Endothelial cell of umbilical vein (primary cell): Measurements from ENCODE around the gene MBD6. TPM values are rescaled to one million over a fixed set of nuclear protein-coding genes. Genes with fewer than 3 reads are reported as not detected.

Source experiments
- BruUV-seq: library from RNA; stranded (reverse); fragments of 400-500 nt; replicated peaks from 2 replicates; lab custom pipeline; 2021; lab: Mats Ljungman, UMichigan
- CTCF ChIA-PET: fragments of 300-600, 350-600 bp; sonication (Branson Sonifier 250); formaldehyde crosslinking; loops from one replicate; lab custom pipeline; 2021; ENCODE audit warnings: antibody characterized with exemption, inconsistent platforms; lab: Charles Lee
- POLR2A ChIA-PET: fragments of 300-600, 350-600 bp; sonication (Branson Sonifier 250); formaldehyde crosslinking; loops from one replicate; lab custom pipeline; 2021; ENCODE audit warnings: antibody characterized with exemption, inconsistent platforms; lab: Charles Lee
- DNase-seq: peaks from one replicate; pipeline ENCODE4 v3.0.0-alpha.2; 2011; ENCODE audit warnings: low read depth, low spot score
- FAIRE-seq: peaks from 2 replicates; lab custom pipeline; 2011; peaks lifted over from hg19 to GRCh38; lab: Jason Lieb, UNC
- H2AFZ ChIP-seq: 2 replicates; pipeline ENCODE4 v1.6.0; 2012; ENCODE audit warnings: low read depth, low read length, control low read depth, inconsistent platforms
- H3K27ac ChIP-seq: 2 replicates; pipeline ENCODE4 v1.5.1; 2011; ENCODE audit warnings: low read depth, mild to moderate bottlenecking, control low read depth, low read length, moderate library complexity; ENCODE audit not compliant: insufficient read depth
- H3K27me3 ChIP-seq, 2 experiments: 2 replicates each; pipeline versions ENCODE4 v1.6.0 to v1.6.1; 2011; ENCODE audit warnings: low read length in 2 of 2, mixed read lengths in 1 of 2; ENCODE audit not compliant: control insufficient read depth in 2 of 2, insufficient read depth in 2 of 2
- H3K36me3 ChIP-seq, 2 experiments: 2 replicates in 1 of 2; 3 replicates in 1 of 2; pipeline ENCODE4 v1.5.1; 2011; ENCODE audit warnings: low read length in 2 of 2, mild to moderate bottlenecking in 1 of 2, moderate library complexity in 1 of 2; ENCODE audit not compliant: control insufficient read depth in 2 of 2, insufficient read depth in 2 of 2; ENCODE audit errors: extremely low read depth in 1 of 2
- H3K4me1 ChIP-seq: 3 replicates; pipeline ENCODE4 v1.5.1; 2011; ENCODE audit warnings: mild to moderate bottlenecking, low read length; ENCODE audit not compliant: control insufficient read depth, insufficient read depth; ENCODE audit errors: extremely low read depth
- H3K4me2 ChIP-seq: 2 replicates; pipeline ENCODE4 v1.6.1; 2011; ENCODE audit warnings: low read length, control low read depth, mixed read lengths; ENCODE audit not compliant: insufficient read depth
- H3K4me3 ChIP-seq, 3 experiments: fragments of 200-600 bp in 1 of 3; sonication (generic), shearing (Covaris generic) in 1 of 3; replicated peaks in 1 of 3; 2 replicates each; pipeline ENCODE4 v1.5.1; 2011 to 2016; ENCODE audit warnings: control low read depth in 3 of 3, low read length in 3 of 3, mild to moderate bottlenecking in 2 of 3, inconsistent platforms in 1 of 3, low read depth in 1 of 3, moderate library complexity in 1 of 3; ENCODE audit not compliant: insufficient read depth in 1 of 3
- H3K79me2 ChIP-seq: 2 replicates; pipeline ENCODE4 v1.6.0; 2012; ENCODE audit warnings: low read length, inconsistent platforms; ENCODE audit not compliant: control insufficient read depth, insufficient read depth
- H3K9ac ChIP-seq: replicated peaks from 2 replicates; pipeline ENCODE3; 2011; ENCODE audit warnings: low read length, control low read depth; ENCODE audit not compliant: insufficient read depth; ENCODE audit errors: extremely low read depth
- H3K9me1 ChIP-seq: replicated peaks from 3 replicates; pipeline ENCODE4 v1.6.0; 2011; ENCODE audit warnings: mild to moderate bottlenecking, low read length; ENCODE audit not compliant: control insufficient read depth, insufficient read depth; ENCODE audit errors: extremely low read depth
- H3K9me3 ChIP-seq: replicated peaks from 2 replicates; pipeline ENCODE4 v1.5.1; 2012; ENCODE audit warnings: low read length, inconsistent platforms; ENCODE audit not compliant: control insufficient read depth, insufficient read depth
- H4K20me1 ChIP-seq: replicated peaks from 2 replicates; pipeline ENCODE3; 2011; ENCODE audit warnings: mild to moderate bottlenecking, low read length; ENCODE audit not compliant: control insufficient read depth, insufficient read depth; ENCODE audit errors: extremely low read depth
- CTCF ChIP-seq, 2 donors: IDR thresholded peaks; 1 replicate in 1 of 2; 2 replicates in 1 of 2; pipeline ENCODE4 v1.5.1; 2011; ENCODE audit warnings: low read length in 2 of 2, mild to moderate bottlenecking in 2 of 2, moderate library complexity in 2 of 2, control low read depth in 1 of 2, inconsistent platforms in 1 of 2, low read depth in 1 of 2; ENCODE audit not compliant: insufficient read depth in 1 of 2; ENCODE audit errors: extremely low read depth in 1 of 2
- EZH2 ChIP-seq: IDR thresholded peaks from 2 replicates; pipeline ENCODE4 v1.6.1; 2012; ENCODE audit warnings: borderline replicate concordance, low read depth, mild to moderate bottlenecking, moderate library complexity, low read length, inconsistent platforms; ENCODE audit not compliant: severe bottlenecking
- FOS ChIP-seq: IDR thresholded peaks from 2 replicates; pipeline ENCODE4 v1.6.1; 2011; ENCODE audit warnings: mild to moderate bottlenecking, low read length, moderate library complexity, borderline replicate concordance; ENCODE audit not compliant: insufficient read depth
- GATA2 ChIP-seq: IDR thresholded peaks from 2 replicates; pipeline ENCODE4 v1.7.0; 2011; ENCODE audit warnings: low read depth, mild to moderate bottlenecking, moderate library complexity, mixed read lengths, low read length; ENCODE audit not compliant: insufficient read length, insufficient read depth
- JUN ChIP-seq: IDR thresholded peaks from 2 replicates; pipeline ENCODE4 v1.6.1; 2011; ENCODE audit warnings: borderline replicate concordance, low read depth; ENCODE audit not compliant: insufficient read length, insufficient read depth
- MAX ChIP-seq: IDR thresholded peaks from 2 replicates; pipeline ENCODE4 v1.6.1; 2011; ENCODE audit not compliant: insufficient read depth, insufficient read length
- MYC ChIP-seq: IDR thresholded peaks from one replicate; pipeline ENCODE4 v1.6.1; 2011; ENCODE audit warnings: mild to moderate bottlenecking, low read depth, low read length
- POLR2A ChIP-seq: IDR thresholded peaks from 2 replicates; pipeline ENCODE4 v1.6.1; 2012; ENCODE audit warnings: low read depth, mild to moderate bottlenecking, control low read depth, low read length
- POLR2AphosphoS5 ChIP-seq: IDR thresholded peaks from 2 replicates; pipeline ENCODE4 v1.6.1; 2012; ENCODE audit warnings: low read depth, mild to moderate bottlenecking, control low read depth, low read length, moderate library complexity; ENCODE audit not compliant: insufficient read depth
- dilution Hi-C: fragments of 300-500 bp; cut with MboI; formaldehyde crosslinking; loops from one replicate; pipeline ENCODE4 v1.15.0; 2019; ENCODE audit warnings: low sequenced_read_pairs; ENCODE audit not compliant: extremely low pct_ligation_motif_present
- intact Hi-C: fragments of 100-400 bp; cut with micrococcal nuclease; formaldehyde crosslinking; loops from one replicate; pipeline ENCODE4 v1.10.0; 2022
- polyA plus RNA-seq, 4 experiments: library from polyadenylated mRNA; depleted of rRNA in 3 of 4; stranded (reverse) in 3 of 4; unstranded in 1 of 4; fragments of >200 nt; gene quantifications; 2 replicates each; pipeline versions ENCODE4 v1.2.1 to v1.2.3, GENCODE V29; 2011 to 2012; ENCODE audit warnings: missing spikeins in 1 of 4
- total RNA-seq: library from RNA; stranded (reverse); gene quantifications from 2 replicates; pipeline ENCODE4 v1.2.3, GENCODE V29; 2021

Gene MBD6
- total and polyA plus RNA-seq, 2 donors (not counting 3 experiments of a cell fraction or from before 2014, with no cell fraction given) = 10.6 to 95.2 TPM

GRCh38 chr12:57481671-57482070 lies 41.0 kb upstream of the MBD6 start:
- Histone ChIP-seq H2AFZ (no peak overlapping the region), H3K27me3 (peaks cover 11 to 13% of the 10 kb centered on the region in 2 experiments), H3K36me3 (no peaks in the 10 kb centered on the region), H3K27ac (no peak overlapping the region), H3K4me2 (no peak overlapping the region), H3K9me1 (no peaks in the 10 kb centered on the region), H3K9me3 (no peaks in the 10 kb centered on the region), H3K79me2 (no peaks in the 10 kb centered on the region), H4K20me1 (no peaks in the 10 kb centered on the region), H3K9ac (no peak overlapping the region), H3K4me3 (no peak overlapping the region), H3K4me1 (peaks cover 7% of the 10 kb centered on the region)
- dilution Hi-C loops = no loop called here
- intact Hi-C loops = no loop called here
- no TSS peak for BruUV-seq
- POLR2A ChIA-PET = no interaction called here
- TF ChIP-seq FOS (no peak), CTCF (IDR thresholded peaks at IDR 0.05; ENCODE audit: extremely low read depth in 1 of 2, insufficient read depth in 1 of 2, low read depth in 1 of 2, low read length in 2 of 2) (no peak), GATA2 (no peak), EZH2 (no peak), POLR2A (no peak), POLR2AphosphoS5 (no peak), MAX (no peak), JUN (no peak), MYC (no peak)
- no peak for FAIRE-seq
- DNase-seq = no peak
- CTCF ChIA-PET = interaction anchor here (0.9 kb wide), 1 partner anchor 23 kb away, joined by 3 read pairs; no protein-coding TSS in a partner anchor
